Esophagus squamous epithelium (tissue), 4 donors: ENCODE measurements around the gene CTCF.

Experiments
- CTCF ChIP-seq, 6 experiments: fragments of 450-650 bp in 4 of 6; fragments of 200-600 bp in 2 of 6; sonication (generic) in 2 of 6; IDR thresholded peaks; one replicate each; pipeline ENCODE4 v1.5.1; 2016 to 2019; ENCODE audit warnings: antibody characterized with exemption in 6 of 6, mild to moderate bottlenecking in 4 of 6, moderate library complexity in 4 of 6
- POLR2A ChIP-seq, 4 donors: fragments of 450-650 bp; IDR thresholded peaks; one replicate each; pipeline ENCODE4 v1.6.1; 2017; ENCODE audit warnings: antibody characterized with exemption in 4 of 4, mild to moderate bottlenecking in 4 of 4, moderate library complexity in 3 of 4

- TF ChIP-seq CTCF (IDR thresholded peaks at IDR 0.05) (no peak), POLR2A (IDR thresholded peaks at IDR 0.05) (no peak)
These were observed 1.4 kb upstream of the CTCF start for GRCh38 chr16:67560827-67561342.
